CD4-positive, alpha-beta memory T cell (primary cell): Measurements from ENCODE around the gene CSF2RB. TPM values are rescaled to one million over a fixed set of nuclear protein-coding genes. Genes with fewer than 3 reads are reported as not detected.

Source experiments
- CTCF ChIA-PET: fragments of 350-600 bp; sonication (Branson Sonifier 250); formaldehyde crosslinking; loops from one replicate; lab custom pipeline; 2021; ENCODE audit warnings: inconsistent platforms; ENCODE audit not compliant: partially characterized antibody; lab: Charles Lee
- POLR2A ChIA-PET: fragments of 350-600 bp; sonication (Branson Sonifier 250); formaldehyde crosslinking; loops from one replicate; lab custom pipeline; 2021; ENCODE audit not compliant: partially characterized antibody; lab: Charles Lee
- DNase-seq, 5 donors: peaks; one replicate each; pipeline versions ENCODE4 v3.0.0 to v3.0.0-alpha.2; 2020 to 2022; ENCODE audit warnings: mixed read lengths in 1 of 5
- H3K27ac ChIP-seq: one replicate; pipeline ENCODE4 v1.7.0; 2013; ENCODE audit warnings: low read depth, low read length
- H3K27me3 ChIP-seq: 2 replicates; pipeline ENCODE4 v1.7.0; 2013; ENCODE audit warnings: mild to moderate bottlenecking, low read length, moderate library complexity; ENCODE audit not compliant: insufficient read depth
- H3K36me3 ChIP-seq: 2 replicates; pipeline ENCODE4 v1.7.0; 2013; ENCODE audit warnings: mild to moderate bottlenecking, low read length, moderate library complexity; ENCODE audit not compliant: insufficient read depth
- H3K4me1 ChIP-seq: 2 replicates; pipeline ENCODE4 v1.7.0; 2013; ENCODE audit warnings: mild to moderate bottlenecking, low read length, moderate library complexity; ENCODE audit not compliant: insufficient read depth
- H3K4me3 ChIP-seq, 2 donors: one replicate each; pipeline ENCODE4 v1.7.0; 2013; ENCODE audit warnings: low read length in 2 of 2, mild to moderate bottlenecking in 1 of 2
- H3K9me3 ChIP-seq, 2 donors: one replicate each; pipeline ENCODE4 v1.7.0; 2013; ENCODE audit warnings: low read length in 2 of 2, control low read depth in 1 of 2; ENCODE audit not compliant: control insufficient read depth in 1 of 2
- H3K27ac Mint-ChIP-seq, 7 donors: one replicate each; pipeline ENCODE4 v1.8.0; 2020 to 2021; ENCODE audit warnings: mixed read lengths in 7 of 7, mild to moderate bottlenecking in 6 of 7, inconsistent platforms in 3 of 7, moderate library complexity in 3 of 7
- H3K27me3 Mint-ChIP-seq, 2 donors: one replicate each; pipeline ENCODE4 v1.8.0; 2020 to 2021; ENCODE audit warnings: mixed read lengths in 2 of 2
- H3K36me3 Mint-ChIP-seq, 2 donors: one replicate each; pipeline ENCODE4 v1.8.0; 2020 to 2021; ENCODE audit warnings: mixed read lengths in 2 of 2, inconsistent platforms in 1 of 2, mild to moderate bottlenecking in 1 of 2
- H3K4me1 Mint-ChIP-seq, 4 donors: one replicate each; pipeline ENCODE4 v1.8.0; 2020 to 2021; ENCODE audit warnings: mixed read lengths in 4 of 4, mild to moderate bottlenecking in 1 of 4
- H3K4me3 Mint-ChIP-seq, 8 donors: one replicate each; pipeline ENCODE4 v1.8.0; 2020 to 2021; ENCODE audit warnings: mixed read lengths in 8 of 8, mild to moderate bottlenecking in 7 of 8, moderate library complexity in 6 of 8, inconsistent platforms in 3 of 8
- H3K9me3 Mint-ChIP-seq, 8 donors: one replicate each; pipeline ENCODE4 v1.8.0; 2020 to 2021; ENCODE audit warnings: mixed read lengths in 8 of 8, mild to moderate bottlenecking in 5 of 8, inconsistent platforms in 3 of 8, moderate library complexity in 1 of 8
- intact Hi-C: fragments of 100-400 bp; cut with micrococcal nuclease; formaldehyde crosslinking; loops from one replicate; pipeline ENCODE4 v1.15.1; 2023
- polyA plus RNA-seq, 2 donors: library from polyadenylated mRNA; unstranded; fragments of 300-500 nt; fragmentation: Illumina TruSeq; gene quantifications; one replicate each; pipeline ENCODE4 v1.2.3, GENCODE V29; 2021
- total RNA-seq, 2 experiments: library from RNA; stranded (reverse); gene quantifications; one replicate each; pipeline ENCODE4 v1.2.3, GENCODE V29; 2021

The CSF2RB gene
- total and polyA plus RNA-seq, 4 experiments from 2014 or later: 0.34 to 1.2 (median 1.2) TPM; not detected in 1

GRCh38 chr22:36870250-36870649 lies 43.2 kb upstream of the CSF2RB start:
- peaks cover 10 to 15% (median 14%) of the 10 kb centered on the region in 4 donors for H3K4me1 Mint-ChIP-seq
- ChIA-PET CTCF (interaction anchor here (0.7 to 2.4 kb wide), 4 partner anchors 10 to 108 kb away, joined by 3 to 13 read pairs (median 7); partner anchors contain the start of gene NCF4), POLR2A (interaction anchor here (1.2 to 2.2 kb wide), 2 partner anchors 9 kb away, joined by 6 to 8 read pairs; partner anchors contain the start of gene NCF4)
- peaks cover 19% of the 10 kb centered on the region for H3K4me1 ChIP-seq
- no peak overlapping the region for H3K27ac ChIP-seq
- no peak for DNase-seq
- H3K4me3 Mint-ChIP-seq: no peak overlapping the region
- peaks cover 7% of the 10 kb centered on the region for H3K36me3 ChIP-seq
- no peaks in the 10 kb centered on the region for H3K9me3 Mint-ChIP-seq
- H3K27ac Mint-ChIP-seq: peak overlapping the region in 1 of 7 donors; percentile 68
- H3K36me3 Mint-ChIP-seq: peaks cover 24 to 30% of the 10 kb centered on the region in 2 donors
- H3K9me3 ChIP-seq: no peaks in the 10 kb centered on the region
- no peak overlapping the region for H3K4me3 ChIP-seq
- intact Hi-C loops: no loop called here
- no peaks in the 10 kb centered on the region for H3K27me3 ChIP-seq
- no peaks in the 10 kb centered on the region for H3K27me3 Mint-ChIP-seq

- Histone ChIP-seq H3K27me3 (no peaks in the 10 kb centered on the region), H3K36me3 (no peaks in the 10 kb centered on the region), H3K27ac (no peak overlapping the region), H3K9me3 (no peaks in the 10 kb centered on the region), H3K4me3 (no peak overlapping the region), H3K4me1 (peaks cover 19% of the 10 kb centered on the region)
- H3K36me3 Mint-ChIP-seq: peaks cover 20 to 22% of the 10 kb centered on the region in 2 donors
- ChIA-PET CTCF (interaction anchor here (0.8 to 2.4 kb wide), 3 partner anchors 11 to 106 kb away, joined by 3 to 13 read pairs (median 11); partner anchors contain the start of gene NCF4), POLR2A (interaction anchor here (0.9 to 2.2 kb wide), 2 partner anchors 10 to 15 kb away, joined by 4 to 8 read pairs; partner anchors contain the start of gene NCF4)
- peak overlapping the region in 1 of 7 donors; percentile 19 for H3K27ac Mint-ChIP-seq
- peaks cover 10 to 15% (median 13%) of the 10 kb centered on the region in 4 donors for H3K4me1 Mint-ChIP-seq
- no peak for DNase-seq
- no peaks in the 10 kb centered on the region for H3K9me3 Mint-ChIP-seq
- intact Hi-C loops: no loop called here
- no peak overlapping the region for H3K4me3 Mint-ChIP-seq
- no peaks in the 10 kb centered on the region for H3K27me3 Mint-ChIP-seq
Observed at GRCh38 chr22:36871669-36872081, 41.8 kb upstream of the CSF2RB start.

GRCh38 chr22:36872084-36872483 lies 41.3 kb upstream of the CSF2RB start:
- Histone ChIP-seq H3K36me3 (no peaks in the 10 kb centered on the region), H3K4me1 (peaks cover 19% of the 10 kb centered on the region), H3K4me3 (no peak overlapping the region), H3K9me3 (no peaks in the 10 kb centered on the region), H3K27me3 (no peaks in the 10 kb centered on the region), H3K27ac (no peak overlapping the region)
- H3K9me3 Mint-ChIP-seq: no peaks in the 10 kb centered on the region
- H3K27ac Mint-ChIP-seq: peak overlapping the region in 1 of 7 donors; percentile 68
- peaks cover 10 to 15% (median 13%) of the 10 kb centered on the region in 4 donors for H3K4me1 Mint-ChIP-seq
- intact Hi-C loops: no loop called here
- peak overlapping the region in 1 of 8 donors; percentile 17 for H3K4me3 Mint-ChIP-seq
- CTCF ChIA-PET: interaction anchor here (0.8 to 2.4 kb wide), 3 partner anchors 11 to 106 kb away, joined by 3 to 13 read pairs (median 11); partner anchors contain the start of gene NCF4
- POLR2A ChIA-PET: interaction anchor here (2.2 kb wide), 1 partner anchor 11 kb away, joined by 8 read pairs; the partner anchor contains the start of gene NCF4
- no peak for DNase-seq
- H3K36me3 Mint-ChIP-seq: peaks cover 20 to 26% of the 10 kb centered on the region in 2 donors
- H3K27me3 Mint-ChIP-seq: no peaks in the 10 kb centered on the region

- peak overlapping the region; percentile 53 to 90 (median 80) for H3K27ac Mint-ChIP-seq
- H3K9me3 ChIP-seq: no peaks in the 10 kb centered on the region
- H3K4me1 ChIP-seq: peaks cover 19% of the 10 kb centered on the region
- POLR2A ChIA-PET: interaction anchor here (0.6 to 2.1 kb wide), 6 partner anchors 9 to 97 kb away, joined by 3 to 15 read pairs (median 4); partner anchors contain the start of genes IFT27 and NCF4
- H3K4me3 Mint-ChIP-seq: peak overlapping the region in 3 of 8 donors; percentile 23 to 51 (median 48)
- H3K36me3 ChIP-seq: no peaks in the 10 kb centered on the region
- no peak for DNase-seq
- intact Hi-C loops: loop anchor here (1.0 kb wide), 1 partner anchor 104 kb away; no protein-coding TSS in a partner anchor
- H3K27me3 ChIP-seq: no peaks in the 10 kb centered on the region
- H3K4me3 ChIP-seq: no peak overlapping the region
- peaks cover 23 to 35% of the 10 kb centered on the region in 2 donors for H3K36me3 Mint-ChIP-seq
- H3K27me3 Mint-ChIP-seq: no peaks in the 10 kb centered on the region
- no peak overlapping the region for H3K27ac ChIP-seq
- CTCF ChIA-PET: interaction anchor here (1.0 to 4.4 kb wide), 5 partner anchors 14 to 106 kb away, joined by 3 to 37 read pairs (median 10); no protein-coding TSS in a partner anchor
- H3K9me3 Mint-ChIP-seq: no peaks in the 10 kb centered on the region
- peaks cover 10 to 15% (median 13%) of the 10 kb centered on the region in 4 donors for H3K4me1 Mint-ChIP-seq
Observed at GRCh38 chr22:36872866-36873498, 40.4 kb upstream of the CSF2RB start.

GRCh38 chr22:36873614-36874308 lies 39.7 kb upstream of the CSF2RB start:
- H3K27ac ChIP-seq: peak overlapping the region; percentile 27
- H3K36me3 ChIP-seq: no peaks in the 10 kb centered on the region
- peak overlapping the region; percentile 81 to 91 (median 87) for H3K27ac Mint-ChIP-seq
- intact Hi-C loops: loop anchor here (1.0 kb wide), 1 partner anchor 104 kb away; no protein-coding TSS in a partner anchor
- POLR2A ChIA-PET: interaction anchor here (0.6 to 2.1 kb wide), 7 partner anchors 8 to 98 kb away, joined by 3 to 15 read pairs (median 3); partner anchors contain the start of genes IFT27 and NCF4
- no peak overlapping the region for H3K4me3 ChIP-seq
- peak overlapping the region in 7 of 8 donors; percentile 23 to 54 (median 42) for H3K4me3 Mint-ChIP-seq
- CTCF ChIA-PET: interaction anchor here (1.0 to 4.4 kb wide), 6 partner anchors 10 to 105 kb away, joined by 3 to 37 read pairs (median 8); no protein-coding TSS in a partner anchor
- no peaks in the 10 kb centered on the region for H3K9me3 Mint-ChIP-seq
- H3K36me3 Mint-ChIP-seq: peaks cover 24 to 38% of the 10 kb centered on the region in 2 donors
- DNase-seq: peak in 2 of 5 donors; percentile 25 to 34
- H3K4me1 ChIP-seq: peaks cover 19% of the 10 kb centered on the region
- no peaks in the 10 kb centered on the region for H3K27me3 Mint-ChIP-seq
- H3K9me3 ChIP-seq: no peaks in the 10 kb centered on the region
- peaks cover 10 to 15% (median 13%) of the 10 kb centered on the region in 4 donors for H3K4me1 Mint-ChIP-seq
- no peaks in the 10 kb centered on the region for H3K27me3 ChIP-seq

GRCh38 chr22:36874309-36874696 lies 39.1 kb upstream of the CSF2RB start:
- Histone ChIP-seq H3K4me3 (no peak overlapping the region), H3K9me3 (no peaks in the 10 kb centered on the region), H3K27ac (peak overlapping the region; percentile 27), H3K27me3 (no peaks in the 10 kb centered on the region), H3K4me1 (peaks cover 19% of the 10 kb centered on the region), H3K36me3 (no peaks in the 10 kb centered on the region)
- POLR2A ChIA-PET: interaction anchor here (1.0 to 2.1 kb wide), 6 partner anchors 8 to 98 kb away, joined by 3 to 15 read pairs (median 4); partner anchors contain the start of genes IFT27 and NCF4
- Mint-ChIP-seq H3K4me1 (peaks cover 10 to 15% (median 13%) of the 10 kb centered on the region in 4 donors), H3K36me3 (peaks cover 27 to 42% of the 10 kb centered on the region in 2 donors), H3K27ac (peak overlapping the region; percentile 81 to 91 (median 87)), H3K9me3 (peaks cover 0 to 5% (median 0%) of the 10 kb centered on the region in 8 donors), H3K4me3 (peak overlapping the region in 2 of 8 donors; percentile 49 to 54), H3K27me3 (no peaks in the 10 kb centered on the region)
- CTCF ChIA-PET: interaction anchor here (1.1 to 4.4 kb wide), 5 partner anchors 10 to 104 kb away, joined by 4 to 37 read pairs (median 10); no protein-coding TSS in a partner anchor
- no peak for DNase-seq
- intact Hi-C loops: no loop called here
